H1 (cell line): ENCODE data around the gene SLC13A3. TPM values are rescaled to one million over a fixed set of nuclear protein-coding genes. Genes with fewer than 3 reads are reported as not detected.

Experiments
- CTCF ChIA-PET: fragments of 300-600 bp; sonication (Branson Sonifier 250); formaldehyde crosslinking; loops from one replicate; lab custom pipeline; 2021; ENCODE audit not compliant: partially characterized antibody; lab: Charles Lee
- POLR2A ChIA-PET: fragments of 300-600 bp; sonication (Branson Sonifier 250); formaldehyde crosslinking; loops from one replicate; lab custom pipeline; 2021; ENCODE audit warnings: inconsistent platforms; ENCODE audit not compliant: partially characterized antibody; lab: Charles Lee
- DNase-seq, 2 experiments: peaks; one replicate each; pipeline versions ENCODE4 v3.0.0 to v3.0.0-alpha.2; 2010 to 2022; ENCODE audit warnings: low spot score in 2 of 2, low read depth in 1 of 2, mixed read lengths in 1 of 2
- FAIRE-seq: peaks from 2 replicates; lab custom pipeline; 2011; peaks lifted over from hg19 to GRCh38; lab: Jason Lieb, UNC
- H2AFZ ChIP-seq: 2 replicates; pipeline ENCODE4 v1.8.1; 2012; ENCODE audit warnings: low read length, inconsistent platforms
- H2AK5ac ChIP-seq: 2 replicates; pipeline ENCODE4 v1.6.1; 2013; ENCODE audit warnings: low read depth, low read length
- H2BK120ac ChIP-seq: replicated peaks from 2 replicates; pipeline ENCODE3; 2013; ENCODE audit warnings: low read depth, low read length, inconsistent platforms
- H2BK12ac ChIP-seq: 2 replicates; pipeline ENCODE4 v1.6.1; 2013; ENCODE audit warnings: low read depth, low read length
- H2BK15ac ChIP-seq: 2 replicates; pipeline ENCODE4 v1.6.1; 2013; ENCODE audit warnings: low read length
- H2BK20ac ChIP-seq: 2 replicates; pipeline ENCODE4 v1.6.1; 2013; ENCODE audit warnings: low read length
- H2BK5ac ChIP-seq: 2 replicates; pipeline ENCODE4 v1.6.1; 2013; ENCODE audit warnings: low read depth, low read length
- H3K14ac ChIP-seq: 2 replicates; pipeline ENCODE4 v1.6.1; 2013; ENCODE audit warnings: inconsistent platforms; ENCODE audit not compliant: insufficient read length
- H3K18ac ChIP-seq: 2 replicates; pipeline ENCODE4 v1.6.1; 2013; ENCODE audit warnings: low read length; ENCODE audit errors: extremely low read depth
- H3K23ac ChIP-seq: 2 replicates; pipeline ENCODE4 v1.6.1; 2013; ENCODE audit warnings: inconsistent platforms; ENCODE audit not compliant: insufficient read length
- H3K23me2 ChIP-seq: 2 replicates; pipeline ENCODE4 v1.6.1; 2013; ENCODE audit warnings: low read depth, low read length
- H3K27ac ChIP-seq: 2 replicates; pipeline ENCODE4 v1.6.1; 2011; ENCODE audit warnings: low read depth, low read length, inconsistent platforms
- H3K27me3 ChIP-seq, 4 experiments: replicated peaks in 1 of 4; 1 replicate in 1 of 4; 2 replicates in 3 of 4; pipeline versions ENCODE4 v1.6.1 to v1.8.1; 2011 to 2013; ENCODE audit warnings: low read length in 3 of 4, mild to moderate bottlenecking in 3 of 4, inconsistent platforms in 2 of 4, mixed read lengths in 2 of 4, moderate library complexity in 1 of 4; ENCODE audit not compliant: control insufficient read depth in 3 of 4, insufficient read depth in 3 of 4; ENCODE audit errors: extremely low read depth in 1 of 4
- H3K36me3 ChIP-seq, 4 experiments: 2 replicates each; pipeline versions ENCODE4 v1.6.1 to v1.8.1; 2011 to 2013; ENCODE audit warnings: mild to moderate bottlenecking in 4 of 4, low read length in 3 of 4, moderate library complexity in 2 of 4, control low read depth in 1 of 4, inconsistent platforms in 1 of 4; ENCODE audit not compliant: insufficient read depth in 4 of 4, control insufficient read depth in 2 of 4
- H3K4ac ChIP-seq: replicated peaks from 2 replicates; pipeline ENCODE3; 2013; ENCODE audit warnings: low read length, low read depth, mixed read lengths, inconsistent platforms; ENCODE audit not compliant: insufficient read length
- H3K4me1 ChIP-seq, 4 experiments: replicated peaks in 1 of 4; 1 replicate in 1 of 4; 2 replicates in 3 of 4; pipeline versions ENCODE4 v1.6.1 to v1.8.1; 2011 to 2013; ENCODE audit warnings: low read length in 3 of 4, inconsistent platforms in 2 of 4, mixed read lengths in 1 of 4; ENCODE audit not compliant: insufficient read depth in 4 of 4, control insufficient read depth in 3 of 4
- H3K4me2 ChIP-seq, 2 experiments: 2 replicates each; pipeline versions ENCODE4 v1.6.1 to v1.8.1; 2011 to 2013; ENCODE audit warnings: low read depth in 2 of 2, low read length in 2 of 2, control low read depth in 1 of 2, inconsistent platforms in 1 of 2, mild to moderate bottlenecking in 1 of 2; ENCODE audit not compliant: insufficient read depth in 1 of 2
- H3K4me3 ChIP-seq, 4 experiments: fragments of 200-600, 300-600 bp in 1 of 4; sonication (generic), shearing (Covaris generic), sonication (Bioruptor Twin) in 1 of 4; 2 replicates each; pipeline versions ENCODE4 v1.5.1 to v1.8.1; 2011 to 2016; ENCODE audit warnings: low read length in 4 of 4, low read depth in 3 of 4, control low read depth in 2 of 4, inconsistent platforms in 2 of 4, mild to moderate bottlenecking in 2 of 4, mixed read lengths in 1 of 4, moderate library complexity in 1 of 4; ENCODE audit not compliant: insufficient read depth in 2 of 4; ENCODE audit errors: extremely low read depth in 1 of 4
- H3K56ac ChIP-seq: replicated peaks from 2 replicates; pipeline ENCODE3; 2013; ENCODE audit warnings: low read depth, mild to moderate bottlenecking, mixed read lengths, low read length, inconsistent platforms; ENCODE audit not compliant: insufficient read length
- H3K79me1 ChIP-seq: 2 replicates; pipeline ENCODE4 v1.6.1; 2013; ENCODE audit warnings: low read depth, low read length, control low read depth
- H3K79me2 ChIP-seq, 2 experiments: 2 replicates each; pipeline versions ENCODE4 v1.6.1 to v1.8.1; 2012 to 2013; ENCODE audit warnings: low read length in 2 of 2, mild to moderate bottlenecking in 2 of 2, inconsistent platforms in 1 of 2; ENCODE audit not compliant: insufficient read depth in 2 of 2, control insufficient read depth in 1 of 2
- H3K9ac ChIP-seq, 4 experiments: replicated peaks in 1 of 4; 1 replicate in 1 of 4; 2 replicates in 3 of 4; pipeline versions ENCODE4 v1.6.1 to v1.8.1; 2011 to 2013; ENCODE audit warnings: low read depth in 3 of 4, low read length in 3 of 4, control low read depth in 2 of 4, mild to moderate bottlenecking in 2 of 4, moderate library complexity in 2 of 4, inconsistent platforms in 1 of 4; ENCODE audit errors: extremely low read depth in 1 of 4
- H3K9me3 ChIP-seq, 2 experiments: 2 replicates each; pipeline versions ENCODE4 v1.6.1 to v1.8.1; 2012 to 2013; ENCODE audit warnings: mild to moderate bottlenecking in 2 of 2, moderate library complexity in 2 of 2, control low read depth in 1 of 2, inconsistent platforms in 1 of 2, low read depth in 1 of 2, low read length in 1 of 2, mixed read lengths in 1 of 2; ENCODE audit not compliant: insufficient read depth in 2 of 2
- H4K20me1 ChIP-seq, 2 experiments: replicated peaks in 1 of 2; 2 replicates each; pipeline versions ENCODE3 to v1.8.1; 2011 to 2013; ENCODE audit warnings: inconsistent platforms in 2 of 2, low read length in 2 of 2, mild to moderate bottlenecking in 1 of 2; ENCODE audit not compliant: insufficient read depth in 2 of 2, control insufficient read depth in 1 of 2
- H4K5ac ChIP-seq: 2 replicates; pipeline ENCODE4 v1.6.1; 2013; ENCODE audit warnings: low read length, low read depth, mixed read lengths, inconsistent platforms; ENCODE audit not compliant: insufficient read length
- H4K8ac ChIP-seq: 2 replicates; pipeline ENCODE4 v1.8.0; 2013; ENCODE audit warnings: mild to moderate bottlenecking, moderate library complexity, low read length, inconsistent platforms; ENCODE audit not compliant: insufficient read depth; ENCODE audit errors: extremely low read depth
- H4K91ac ChIP-seq: replicated peaks from 2 replicates; pipeline ENCODE3; 2013; ENCODE audit warnings: low read length, mixed read lengths, inconsistent platforms; ENCODE audit not compliant: insufficient read length
- CHD2 ChIP-seq: IDR thresholded peaks from 2 replicates; pipeline ENCODE4 v1.6.1; 2012; ENCODE audit warnings: low read length, improper control_type of control experiment
- HDAC2 ChIP-seq, 2 experiments: fragments of 300-600 bp in 1 of 2; sonication (generic) in 1 of 2; IDR thresholded peaks; 2 replicates each; pipeline ENCODE4 v1.6.1; 2011 to 2012; ENCODE audit warnings: low read depth in 2 of 2, low read length in 2 of 2, mild to moderate bottlenecking in 2 of 2, moderate library complexity in 2 of 2, borderline replicate concordance in 1 of 2, inconsistent platforms in 1 of 2
- HDAC6 ChIP-seq: IDR thresholded peaks from one replicate; pipeline ENCODE4 v1.7.1; 2012; ENCODE audit warnings: low read depth, mild to moderate bottlenecking, inconsistent platforms, low read length, moderate library complexity
- MAFK ChIP-seq: IDR thresholded peaks from 2 replicates; pipeline ENCODE4 v1.6.1; 2012; ENCODE audit warnings: low read depth, mild to moderate bottlenecking, improper control_type of control experiment, low read length
- NRF1 ChIP-seq: IDR thresholded peaks from 2 replicates; pipeline ENCODE4 v1.6.1; 2011; ENCODE audit warnings: mild to moderate bottlenecking, low read depth, low read length, improper control_type of control experiment
- POLR2AphosphoS5 ChIP-seq: IDR thresholded peaks from 2 replicates; pipeline ENCODE4 v1.6.1; 2011; ENCODE audit warnings: low read depth, low read length
- POU5F1 ChIP-seq: IDR thresholded peaks from 2 replicates; pipeline ENCODE4 v1.6.1; 2011; ENCODE audit warnings: low read depth, mild to moderate bottlenecking, low read length, moderate library complexity
- SIN3A ChIP-seq, 2 experiments: IDR thresholded peaks in 1 of 2; conservative IDR thresholded peaks in 1 of 2; 2 replicates each; pipeline ENCODE4 v1.6.1; 2011 to 2012; ENCODE audit warnings: low read length in 2 of 2, improper control_type of control experiment in 1 of 2, low read depth in 1 of 2, mild to moderate bottlenecking in 1 of 2
- TAF1 ChIP-seq: IDR thresholded peaks from 2 replicates; pipeline ENCODE4 v1.6.1; 2011; ENCODE audit warnings: mild to moderate bottlenecking, low read depth, low read length
- TAF7 ChIP-seq: optimal IDR thresholded peaks from 2 replicates; pipeline ENCODE3; 2011; ENCODE audit warnings: low read depth, mild to moderate bottlenecking, inconsistent platforms, low read length, moderate library complexity, borderline replicate concordance
- polyA plus RNA-seq, 7 experiments: library from polyadenylated mRNA; depleted of rRNA in 3 of 7; stranded (reverse) in 5 of 7; unstranded in 2 of 7; fragments of >200 nt in 5 of 7; fragments of 200-250 nt in 2 of 7; gene quantifications; 1 replicate in 5 of 7; 2 replicates in 1 of 7; 4 replicates in 1 of 7; pipeline versions ENCODE4 v1.2.1 to v1.2.3, GENCODE V29; 2011 to 2013; ENCODE audit warnings: missing spikeins in 2 of 7, mixed read lengths in 2 of 7
- total RNA-seq: library from RNA; stranded (reverse); fragmentation: NEBNext Ultra II Directional; extraction: Animal tissue kit (Norgen Biotek cat#: 25700); gene quantifications from 2 replicates; pipeline ENCODE4 v1.2.1, GENCODE V29; 2021
- TF ChIP-seq, protein P1 (sequence below): IDR thresholded peaks from 2 replicates; pipeline ENCODE4 v1.6.1; 2011; ENCODE audit warnings: low read depth, mild to moderate bottlenecking, low read length; ENCODE audit not compliant: insufficient read depth
- TF ChIP-seq, protein P2 (sequence below): IDR thresholded peaks from 2 replicates; pipeline ENCODE4 v1.6.1; 2012; ENCODE audit warnings: low read length, inconsistent platforms

The SLC13A3 gene
- total and polyA plus RNA-seq, 2 of the 8 experiments (the other 6 are each of a cell fraction or from before 2014, with no cell fraction given): 9.4 to 12.6 TPM

DNA sequence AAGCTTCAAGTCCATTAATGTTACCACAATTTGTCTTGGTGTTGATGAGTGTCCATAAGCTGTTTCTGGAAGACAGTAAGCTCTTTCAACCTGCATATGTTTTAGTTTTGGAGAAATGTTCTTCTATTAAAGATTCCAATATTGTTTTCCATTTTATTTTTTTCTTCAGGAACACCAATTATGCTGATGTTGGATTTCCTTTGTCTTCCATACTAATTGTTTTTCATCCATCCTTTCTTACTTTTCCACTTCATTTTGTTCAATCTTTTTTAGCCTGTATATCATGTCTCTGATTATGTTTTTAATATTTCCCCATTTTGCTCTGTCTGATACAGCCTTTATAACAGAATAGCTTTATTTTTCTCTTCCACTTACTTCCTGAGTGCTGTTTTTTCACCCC is 21.9 kb downstream of the SLC13A3 start:
- H3K9ac ChIP-seq: no peak overlapping the region
- H3K23ac ChIP-seq: no peak overlapping the region
- no peak overlapping the region for H3K18ac ChIP-seq
- H4K91ac ChIP-seq: no peak overlapping the region
- H3K36me3 ChIP-seq: no peaks in the 10 kb centered on the region
- no peak overlapping the region for H4K5ac ChIP-seq
- no peak overlapping the region for H2BK15ac ChIP-seq
- no peak overlapping the region for H2BK5ac ChIP-seq
- H3K14ac ChIP-seq: no peak overlapping the region
- H3K4me2 ChIP-seq: no peak overlapping the region
- H3K23me2 ChIP-seq: no peaks in the 10 kb centered on the region
- no peak overlapping the region for H3K4ac ChIP-seq
- H3K79me2 ChIP-seq: no peaks in the 10 kb centered on the region
- no peak overlapping the region for H2BK120ac ChIP-seq
- no peak for FAIRE-seq
- peaks cover under 1 to 5% of the 10 kb centered on the region in 2 experiments; a peak in 3 of 4 replicates for H3K9me3 ChIP-seq
- H2AK5ac ChIP-seq: no peak overlapping the region
- no peaks in the 10 kb centered on the region for H4K20me1 ChIP-seq
- no peak for DNase-seq
- H3K27ac ChIP-seq: no peak overlapping the region
- ChIA-PET POLR2A (interaction anchor here (1.1 kb wide), 1 partner anchor 54 kb away, joined by 4 read pairs; no protein-coding TSS in a partner anchor), CTCF (no interaction called here)
- H4K8ac ChIP-seq: no peak overlapping the region
- no peak overlapping the region for H3K4me3 ChIP-seq
- H3K27me3 ChIP-seq: no peaks in the 10 kb centered on the region
- no peaks in the 10 kb centered on the region for H3K79me1 ChIP-seq
- H2BK12ac ChIP-seq: no peak overlapping the region
- H3K4me1 ChIP-seq: peaks cover 2 to 11% (median 7%) of the 10 kb centered on the region in 4 experiments; a peak in 6 of 7 replicates
- no peak overlapping the region for H3K56ac ChIP-seq
- no peak overlapping the region for H2BK20ac ChIP-seq
- H2AFZ ChIP-seq: no peak overlapping the region
- no peak for TF ChIP-seq MAFK
- TF ChIP-seq HDAC2 (IDR thresholded peaks at IDR 0.05; ENCODE audit: borderline replicate concordance in 1 of 2, low read depth in 2 of 2, low read length in 2 of 2): no peak
- TF ChIP-seq POU5F1: no peak
- TF ChIP-seq CHD2: no peak
- no peak for TF ChIP-seq TAF7
- no peak for TF ChIP-seq SIN3A (conservative IDR thresholded peaks at IDR 0.05 in 1 of 2, IDR thresholded peaks at IDR 0.05 in 1 of 2; ENCODE audit: low read depth in 1 of 2, low read length in 2 of 2)
- TF ChIP-seq, protein P1, sequence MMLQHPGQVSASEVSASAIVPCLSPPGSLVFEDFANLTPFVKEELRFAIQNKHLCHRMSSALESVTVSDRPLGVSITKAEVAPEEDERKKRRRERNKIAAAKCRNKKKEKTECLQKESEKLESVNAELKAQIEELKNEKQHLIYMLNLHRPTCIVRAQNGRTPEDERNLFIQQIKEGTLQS: no peak
- no peak for TF ChIP-seq TAF1
- no peak for TF ChIP-seq POLR2AphosphoS5
- no peak for TF ChIP-seq NRF1
- TF ChIP-seq, protein P2, sequence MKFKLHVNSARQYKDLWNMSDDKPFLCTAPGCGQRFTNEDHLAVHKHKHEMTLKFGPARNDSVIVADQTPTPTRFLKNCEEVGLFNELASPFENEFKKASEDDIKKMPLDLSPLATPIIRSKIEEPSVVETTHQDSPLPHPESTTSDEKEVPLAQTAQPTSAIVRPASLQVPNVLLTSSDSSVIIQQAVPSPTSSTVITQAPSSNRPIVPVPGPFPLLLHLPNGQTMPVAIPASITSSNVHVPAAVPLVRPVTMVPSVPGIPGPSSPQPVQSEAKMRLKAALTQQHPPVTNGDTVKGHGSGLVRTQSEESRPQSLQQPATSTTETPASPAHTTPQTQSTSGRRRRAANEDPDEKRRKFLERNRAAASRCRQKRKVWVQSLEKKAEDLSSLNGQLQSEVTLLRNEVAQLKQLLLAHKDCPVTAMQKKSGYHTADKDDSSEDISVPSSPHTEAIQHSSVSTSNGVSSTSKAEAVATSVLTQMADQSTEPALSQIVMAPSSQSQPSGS: no peak
- no peak for TF ChIP-seq HDAC6
